ENCODE data around the gene CSRP2.

DNA sequence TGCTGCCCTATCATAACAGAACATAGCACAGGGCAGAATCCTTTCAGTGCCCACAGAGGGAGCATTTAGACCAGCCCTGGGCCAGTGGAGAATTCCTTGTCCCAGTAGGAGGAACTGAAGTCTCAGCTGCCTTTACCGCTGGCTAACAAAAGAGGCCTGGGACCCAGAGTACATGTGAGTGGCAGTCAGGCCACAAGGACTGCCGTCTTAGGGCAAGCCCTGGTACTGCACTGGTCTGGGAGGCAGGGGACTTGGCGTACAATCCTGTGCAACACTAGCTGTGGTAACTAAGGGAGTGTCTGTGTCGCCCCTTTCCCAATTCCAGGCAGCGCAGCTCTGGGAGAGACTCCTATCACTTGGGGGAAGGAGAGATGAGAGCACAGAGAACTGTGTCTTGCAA is 17.0 kb upstream of the CSRP2 start:
- TF ChIP-seq, protein P1, sequence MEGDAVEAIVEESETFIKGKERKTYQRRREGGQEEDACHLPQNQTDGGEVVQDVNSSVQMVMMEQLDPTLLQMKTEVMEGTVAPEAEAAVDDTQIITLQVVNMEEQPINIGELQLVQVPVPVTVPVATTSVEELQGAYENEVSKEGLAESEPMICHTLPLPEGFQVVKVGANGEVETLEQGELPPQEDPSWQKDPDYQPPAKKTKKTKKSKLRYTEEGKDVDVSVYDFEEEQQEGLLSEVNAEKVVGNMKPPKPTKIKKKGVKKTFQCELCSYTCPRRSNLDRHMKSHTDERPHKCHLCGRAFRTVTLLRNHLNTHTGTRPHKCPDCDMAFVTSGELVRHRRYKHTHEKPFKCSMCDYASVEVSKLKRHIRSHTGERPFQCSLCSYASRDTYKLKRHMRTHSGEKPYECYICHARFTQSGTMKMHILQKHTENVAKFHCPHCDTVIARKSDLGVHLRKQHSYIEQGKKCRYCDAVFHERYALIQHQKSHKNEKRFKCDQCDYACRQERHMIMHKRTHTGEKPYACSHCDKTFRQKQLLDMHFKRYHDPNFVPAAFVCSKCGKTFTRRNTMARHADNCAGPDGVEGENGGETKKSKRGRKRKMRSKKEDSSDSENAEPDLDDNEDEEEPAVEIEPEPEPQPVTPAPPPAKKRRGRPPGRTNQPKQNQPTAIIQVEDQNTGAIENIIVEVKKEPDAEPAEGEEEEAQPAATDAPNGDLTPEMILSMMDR (IDR thresholded peaks at IDR 0.05; ENCODE audit: low read depth, low read length, missing input control) = no peak
- TF ChIP-seq RXRA (IDR thresholded peaks at IDR 0.05) = no peak
- TF ChIP-seq TAF1 (conservative IDR thresholded peaks at IDR 0.05) = no peak
- TF ChIP-seq, protein P2, sequence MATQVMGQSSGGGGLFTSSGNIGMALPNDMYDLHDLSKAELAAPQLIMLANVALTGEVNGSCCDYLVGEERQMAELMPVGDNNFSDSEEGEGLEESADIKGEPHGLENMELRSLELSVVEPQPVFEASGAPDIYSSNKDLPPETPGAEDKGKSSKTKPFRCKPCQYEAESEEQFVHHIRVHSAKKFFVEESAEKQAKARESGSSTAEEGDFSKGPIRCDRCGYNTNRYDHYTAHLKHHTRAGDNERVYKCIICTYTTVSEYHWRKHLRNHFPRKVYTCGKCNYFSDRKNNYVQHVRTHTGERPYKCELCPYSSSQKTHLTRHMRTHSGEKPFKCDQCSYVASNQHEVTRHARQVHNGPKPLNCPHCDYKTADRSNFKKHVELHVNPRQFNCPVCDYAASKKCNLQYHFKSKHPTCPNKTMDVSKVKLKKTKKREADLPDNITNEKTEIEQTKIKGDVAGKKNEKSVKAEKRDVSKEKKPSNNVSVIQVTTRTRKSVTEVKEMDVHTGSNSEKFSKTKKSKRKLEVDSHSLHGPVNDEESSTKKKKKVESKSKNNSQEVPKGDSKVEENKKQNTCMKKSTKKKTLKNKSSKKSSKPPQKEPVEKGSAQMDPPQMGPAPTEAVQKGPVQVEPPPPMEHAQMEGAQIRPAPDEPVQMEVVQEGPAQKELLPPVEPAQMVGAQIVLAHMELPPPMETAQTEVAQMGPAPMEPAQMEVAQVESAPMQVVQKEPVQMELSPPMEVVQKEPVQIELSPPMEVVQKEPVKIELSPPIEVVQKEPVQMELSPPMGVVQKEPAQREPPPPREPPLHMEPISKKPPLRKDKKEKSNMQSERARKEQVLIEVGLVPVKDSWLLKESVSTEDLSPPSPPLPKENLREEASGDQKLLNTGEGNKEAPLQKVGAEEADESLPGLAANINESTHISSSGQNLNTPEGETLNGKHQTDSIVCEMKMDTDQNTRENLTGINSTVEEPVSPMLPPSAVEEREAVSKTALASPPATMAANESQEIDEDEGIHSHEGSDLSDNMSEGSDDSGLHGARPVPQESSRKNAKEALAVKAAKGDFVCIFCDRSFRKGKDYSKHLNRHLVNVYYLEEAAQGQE (IDR thresholded peaks at IDR 0.05) = no peak
- TF ChIP-seq, protein P3, sequence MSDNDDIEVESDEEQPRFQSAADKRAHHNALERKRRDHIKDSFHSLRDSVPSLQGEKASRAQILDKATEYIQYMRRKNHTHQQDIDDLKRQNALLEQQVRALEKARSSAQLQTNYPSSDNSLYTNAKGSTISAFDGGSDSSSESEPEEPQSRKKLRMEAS (IDR thresholded peaks at IDR 0.05) = no peak
- no peak for TF ChIP-seq RAD21 (IDR thresholded peaks at IDR 0.05)
- TF ChIP-seq GABPA (IDR thresholded peaks at IDR 0.05 in 1 of 2, conservative IDR thresholded peaks at IDR 0.05 in 1 of 2) = no peak
- TF ChIP-seq, protein P4, sequence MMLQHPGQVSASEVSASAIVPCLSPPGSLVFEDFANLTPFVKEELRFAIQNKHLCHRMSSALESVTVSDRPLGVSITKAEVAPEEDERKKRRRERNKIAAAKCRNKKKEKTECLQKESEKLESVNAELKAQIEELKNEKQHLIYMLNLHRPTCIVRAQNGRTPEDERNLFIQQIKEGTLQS (IDR thresholded peaks at IDR 0.05) = no peak
- TF ChIP-seq YY1 (IDR thresholded peaks at IDR 0.05) = no peak
- no peak for TF ChIP-seq SP1 (IDR thresholded peaks at IDR 0.05)
- TF ChIP-seq HNF4G (IDR thresholded peaks at IDR 0.05) = no peak
- no peak for TF ChIP-seq JUND (IDR thresholded peaks at IDR 0.05)
- no peak for TF ChIP-seq EGR1 (IDR thresholded peaks at IDR 0.05; ENCODE audit: low read depth in 2 of 2)
- TF ChIP-seq HNF4A (conservative IDR thresholded peaks at IDR 0.05) = no peak

Measured in liver (tissue), 3 donors.